Stromal cell of bone marrow (primary cell): ENCODE measurements around the gene CTNNA3.
"Not testable (repeated sequence)": the region's sequence is repeated elsewhere in the genome, so short reads cannot be mapped to it uniquely, and the experiment has no call there.

ENCODE experiments used
- DNase-seq: peaks from one replicate; pipeline ENCODE4 v3.0.0-alpha.2; 2012; ENCODE audit warnings: low read depth

The CTNNA3 gene

GRCh38 chr10:67506083-67506756 lies 189.8 kb downstream of the CTNNA3 start:
- no peak for DNase-seq

DNA sequence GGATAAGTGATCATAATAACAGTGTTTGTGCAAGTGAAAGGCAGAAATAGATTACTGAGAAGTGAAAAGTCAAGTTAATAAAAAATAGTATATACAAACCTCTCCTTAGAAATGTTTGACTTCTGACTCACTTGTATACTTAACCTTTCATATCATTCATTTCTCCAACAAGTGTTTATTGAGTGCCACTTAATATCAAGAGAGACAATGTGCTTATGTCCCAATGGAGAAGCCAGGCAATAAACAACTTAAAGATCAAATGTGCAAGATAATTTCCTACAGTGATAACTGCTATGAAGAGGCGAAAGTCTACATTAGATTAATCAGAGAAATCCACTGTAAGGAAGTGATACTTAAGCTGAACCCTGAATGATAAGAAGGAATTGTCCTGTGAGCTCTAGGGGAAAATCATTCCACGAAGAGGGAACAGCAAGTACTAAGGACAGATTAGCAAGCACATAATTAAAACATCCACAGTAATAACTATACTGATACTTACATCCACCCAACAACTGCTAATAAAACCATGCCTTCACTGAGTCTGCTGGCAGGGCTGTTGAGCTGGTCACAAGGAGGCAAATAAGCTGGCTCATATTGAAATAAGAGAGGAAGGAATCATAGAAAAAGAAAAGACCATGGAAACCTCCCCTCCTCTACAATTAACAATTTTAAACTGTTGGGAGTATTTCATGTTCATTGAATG lies 203.5 kb downstream of the CTNNA3 start:
- no peak for DNase-seq

GRCh38 chr10:67487906-67488619 lies 207.9 kb downstream of the CTNNA3 start:
- DNase-seq = no peak

- no peak for DNase-seq
Observed at GRCh38 chr10:67487199-67487598, 208.8 kb downstream of the CTNNA3 start.

GRCh38 chr10:67477868-67478267 lies 218.1 kb downstream of the CTNNA3 start:
- no peak for DNase-seq

DNA sequence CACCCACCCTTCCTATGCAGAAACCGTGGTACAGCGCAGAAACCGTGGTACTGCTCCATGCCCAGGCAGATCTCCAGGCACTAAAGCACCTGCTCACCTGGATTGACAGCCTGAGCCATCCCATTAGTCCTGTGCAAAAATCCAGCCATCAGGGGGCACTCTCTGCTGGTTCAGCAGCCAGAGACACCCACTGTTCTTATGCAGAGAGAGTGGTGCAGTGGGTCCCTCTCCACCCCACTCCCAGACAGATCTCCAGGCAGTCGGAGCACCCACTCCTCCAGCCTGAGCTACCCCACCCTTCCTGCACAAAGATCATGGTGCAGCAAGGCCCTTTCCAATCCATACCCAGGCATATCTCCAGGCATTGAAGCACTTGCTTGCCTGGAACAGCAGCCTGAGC lies 219.8 kb downstream of the CTNNA3 start:
- DNase-seq = no peak

- DNase-seq = no peak
Observed at GRCh38 chr10:67473850-67474633, 222.0 kb downstream of the CTNNA3 start.

DNA sequence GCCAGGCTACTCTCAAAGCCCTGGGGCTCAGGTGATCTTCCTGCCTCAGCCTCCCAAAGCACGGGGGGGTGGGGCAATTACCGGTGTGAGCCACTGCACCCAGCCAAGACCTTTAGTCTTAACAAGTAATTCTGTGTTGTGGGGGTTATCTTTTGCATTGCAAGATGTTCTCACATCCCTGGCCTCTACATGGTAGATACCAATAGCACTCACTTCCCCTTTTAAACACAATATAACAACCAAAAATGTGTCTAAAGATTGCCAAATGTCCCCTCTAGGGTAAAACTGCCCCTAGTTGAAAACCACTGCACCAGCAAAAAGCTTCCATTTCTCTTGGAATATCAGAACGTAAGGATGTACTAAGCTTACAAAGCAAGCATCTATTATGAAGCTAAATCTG lies 225.0 kb downstream of the CTNNA3 start:
- DNase-seq = no peak

DNA sequence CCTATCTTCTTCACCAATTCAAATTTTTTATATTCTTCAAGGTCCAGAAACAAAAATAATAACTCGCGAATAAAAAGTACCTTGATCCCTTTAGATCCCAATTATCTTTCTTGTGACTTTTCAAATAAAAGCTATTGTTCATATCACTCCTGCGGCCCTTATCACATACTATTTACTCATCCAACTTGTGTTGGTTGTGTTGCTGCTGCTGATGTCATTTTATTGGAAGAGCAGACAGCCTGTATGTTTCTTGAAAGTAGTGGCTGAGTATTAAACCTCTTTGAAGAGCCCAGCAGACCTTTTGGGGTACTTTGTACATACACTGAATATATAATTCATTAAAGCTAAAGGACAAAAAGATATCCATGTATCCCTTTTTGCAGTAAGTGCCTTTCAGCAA lies 231.7 kb downstream of the CTNNA3 start:
- DNase-seq = no peak

DNA sequence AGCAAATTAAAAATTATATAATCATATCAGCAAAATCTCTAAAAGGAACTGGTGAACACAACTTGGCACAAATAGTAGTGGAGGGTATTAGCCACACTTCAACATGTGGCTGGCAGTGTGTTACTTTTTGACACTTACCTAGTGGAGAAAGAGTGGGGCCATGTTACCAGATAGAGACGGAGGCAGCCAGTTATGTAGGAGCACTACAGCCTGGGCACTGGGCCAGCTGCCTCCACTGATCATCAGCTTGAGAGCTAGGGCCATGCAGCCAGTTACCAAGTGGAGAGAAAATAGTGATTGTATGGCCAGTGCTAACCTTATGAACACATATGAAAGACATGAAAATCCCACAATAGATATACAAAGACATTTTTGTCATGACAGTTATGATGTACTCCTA lies 243.1 kb downstream of the CTNNA3 start:
- no peak for DNase-seq

GRCh38 chr10:67438605-67439304 lies 257.2 kb downstream of the CTNNA3 start:
- no peak for DNase-seq

- no peak for DNase-seq
Observed at GRCh38 chr10:67433276-67433675, 262.7 kb downstream of the CTNNA3 start.

GRCh38 chr10:67402620-67403019 lies 293.4 kb downstream of the CTNNA3 start:
- DNase-seq = no peak

- DNase-seq = no peak
Observed at GRCh38 chr10:67401711-67402110, 294.3 kb downstream of the CTNNA3 start.

DNA sequence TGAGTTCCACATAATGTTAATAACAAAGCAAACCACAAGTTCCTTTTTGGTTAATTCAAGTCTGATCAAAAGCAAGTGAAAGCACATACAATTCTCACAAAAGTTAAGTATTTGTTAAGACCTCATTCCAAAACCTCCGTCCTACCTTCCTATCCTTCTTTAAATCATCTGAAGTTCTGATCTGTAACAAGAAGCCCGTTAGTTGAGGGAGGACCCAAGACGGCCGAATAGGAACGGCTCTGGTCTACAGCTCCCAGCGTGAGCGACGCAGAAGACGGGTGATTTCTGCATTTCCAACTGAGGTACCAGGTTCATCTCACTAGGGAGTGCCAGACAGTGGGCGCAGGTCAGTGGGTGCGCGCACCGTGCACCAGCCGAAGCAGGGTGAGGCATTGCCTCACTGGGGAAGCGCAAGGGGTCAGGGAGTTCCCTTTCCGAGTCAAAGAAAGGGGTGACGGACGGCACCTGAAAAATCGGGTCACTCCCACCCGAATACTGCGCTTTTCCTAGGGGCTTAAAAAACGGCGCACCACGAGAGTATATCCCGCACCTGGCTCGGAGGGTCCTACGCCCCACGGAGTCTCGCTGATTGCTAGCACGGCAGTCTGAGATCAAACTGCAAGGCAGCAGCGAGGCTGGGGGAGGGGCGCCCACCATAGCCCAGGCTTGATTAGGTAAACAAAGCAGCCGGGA lies 309.0 kb downstream of the CTNNA3 start:
- not testable (repeated sequence) for DNase-seq

DNA sequence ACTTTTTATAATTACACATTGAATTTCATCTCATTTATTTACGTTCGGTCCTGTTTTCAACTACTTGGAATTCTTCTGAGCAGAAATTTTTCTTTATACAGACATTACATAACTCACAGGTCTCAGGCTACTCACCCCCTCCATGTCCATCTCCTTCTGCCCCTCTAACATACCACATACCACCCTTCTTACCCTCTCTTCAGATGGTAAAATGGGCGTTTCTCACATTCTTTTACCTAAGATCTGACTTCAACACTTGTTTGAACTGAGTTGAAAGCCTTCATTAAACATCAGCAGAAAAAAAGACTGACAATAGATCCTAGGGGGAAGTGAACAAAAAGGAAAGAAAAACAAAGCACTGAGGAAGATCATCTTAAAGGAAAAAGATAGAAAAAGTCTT lies 309.7 kb downstream of the CTNNA3 start:
- no peak for DNase-seq

DNA sequence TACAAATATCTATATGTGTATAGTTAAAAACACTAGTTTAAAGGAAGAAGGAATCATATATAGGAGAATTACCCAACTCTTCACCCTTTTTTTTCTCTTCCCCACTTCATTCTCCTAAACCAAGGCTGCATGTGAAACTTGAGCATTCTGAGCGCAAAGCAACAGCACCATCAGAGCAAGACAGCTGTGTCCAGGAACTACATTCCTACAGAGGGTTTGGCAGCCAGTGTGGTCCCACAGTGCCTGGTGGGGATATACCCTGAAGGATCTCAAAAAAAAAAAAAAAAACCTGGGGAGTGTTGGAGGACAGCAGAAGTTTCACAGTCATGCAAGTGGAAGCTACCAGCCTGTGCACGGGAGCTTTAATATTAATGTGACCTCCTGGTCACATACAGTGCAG lies 310.4 kb downstream of the CTNNA3 start:
- DNase-seq = no peak

GRCh38 chr10:67385089-67385488 lies 310.9 kb downstream of the CTNNA3 start:
- no peak for DNase-seq

- no peak for DNase-seq
Observed at GRCh38 chr10:67331121-67331910, 364.7 kb downstream of the CTNNA3 start.
